HG03139 (cell line): ENCODE measurements around the gene TYR.
"Not testable (repeated sequence)": the region's sequence is repeated elsewhere in the genome, so short reads cannot be mapped to it uniquely, and the experiment has no call there.

ENCODE experiments used
- ATAC-seq: cut with Tn5 transposase; IDR thresholded peaks from one replicate; pipeline ENCODE4 v1.9.1; 2021; ENCODE audit not compliant: unreplicated experiment

Gene TYR

GRCh38 chr11:89267660-89268302, 90.1 kb downstream of the TYR start:
- no peak for ATAC-seq

GRCh38 chr11:89272540-89273088, 94.9 kb downstream of the TYR start:
- ATAC-seq, result not testable (repeated sequence)

- not testable (repeated sequence) for ATAC-seq
These were observed 95.5 kb downstream of the TYR start for GRCh38 chr11:89273220-89273619.

- ATAC-seq, result no peak
These were observed 98.3 kb downstream of the TYR start for GRCh38 chr11:89275966-89276365.

GRCh38 chr11:89279176-89279575, 101.5 kb downstream of the TYR start:
- ATAC-seq, result no peak

- ATAC-seq, result not testable (repeated sequence)
These were observed 103.5 kb downstream of the TYR start for GRCh38 chr11:89281032-89281677.

GRCh38 chr11:89286601-89287000, 108.9 kb downstream of the TYR start:
- not testable (repeated sequence) for ATAC-seq

GRCh38 chr11:89288004-89288403, 110.3 kb downstream of the TYR start:
- ATAC-seq, result not testable (repeated sequence)

- no peak for ATAC-seq
These were observed 116.4 kb downstream of the TYR start for GRCh38 chr11:89293965-89294679.

- ATAC-seq, result not testable (repeated sequence)
These were observed 117.3 kb downstream of the TYR start for GRCh38 chr11:89295023-89295422.

- ATAC-seq, result not testable (repeated sequence)
These were observed 125.4 kb downstream of the TYR start for GRCh38 chr11:89303029-89303428.

- ATAC-seq, result not testable (repeated sequence)
These were observed 130.6 kb downstream of the TYR start for GRCh38 chr11:89308272-89308671.

- not testable (repeated sequence) for ATAC-seq
These were observed 131.8 kb downstream of the TYR start for GRCh38 chr11:89309321-89309985.

- not testable (repeated sequence) for ATAC-seq
These were observed 132.9 kb downstream of the TYR start for GRCh38 chr11:89310607-89311006.

- no peak for ATAC-seq
These were observed 143.7 kb downstream of the TYR start for GRCh38 chr11:89321401-89321800.

GRCh38 chr11:89327885-89328284, 150.2 kb downstream of the TYR start:
- ATAC-seq, result no peak

- not testable (repeated sequence) for ATAC-seq
These were observed 154.3 kb downstream of the TYR start for GRCh38 chr11:89331940-89332339.

- ATAC-seq, result not testable (repeated sequence)
These were observed 156.0 kb downstream of the TYR start for GRCh38 chr11:89333704-89334103.

GRCh38 chr11:89337100-89337650, 159.5 kb downstream of the TYR start:
- not testable (repeated sequence) for ATAC-seq

GRCh38 chr11:89338073-89338472, 160.4 kb downstream of the TYR start:
- ATAC-seq, result not testable (repeated sequence)

GRCh38 chr11:89340450-89340849, 162.8 kb downstream of the TYR start:
- not testable (repeated sequence) for ATAC-seq
